ENCODE results near the gene DYSF.

GRCh38 chr2:71715241-71715750 lies 261.9 kb downstream of the DYSF start:
- TF ChIP-seq POLR2A (IDR thresholded peaks at IDR 0.05; ENCODE audit: low read length) (no peak), GATA1 (IDR thresholded peaks at IDR 0.05; ENCODE audit: low read depth, low read length) (no peak)
